Superior temporal gyrus (tissue), 1 donor: ENCODE measurements around the gene OR2T8.

Experiments used
- DNase-seq: peaks from one replicate; pipeline ENCODE4 v3.0.0-alpha.2; 2016; ENCODE audit errors: extremely low spot score

Gene OR2T8, protein sequence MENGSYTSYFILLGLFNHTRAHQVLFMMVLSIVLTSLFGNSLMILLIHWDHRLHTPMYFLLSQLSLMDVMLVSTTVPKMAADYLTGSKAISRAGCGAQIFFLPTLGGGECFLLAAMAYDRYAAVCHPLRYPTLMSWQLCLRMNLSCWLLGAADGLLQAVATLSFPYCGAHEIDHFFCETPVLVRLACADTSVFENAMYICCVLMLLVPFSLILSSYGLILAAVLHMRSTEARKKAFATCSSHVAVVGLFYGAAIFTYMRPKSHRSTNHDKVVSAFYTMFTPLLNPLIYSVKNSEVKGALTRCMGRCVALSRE

DNA sequence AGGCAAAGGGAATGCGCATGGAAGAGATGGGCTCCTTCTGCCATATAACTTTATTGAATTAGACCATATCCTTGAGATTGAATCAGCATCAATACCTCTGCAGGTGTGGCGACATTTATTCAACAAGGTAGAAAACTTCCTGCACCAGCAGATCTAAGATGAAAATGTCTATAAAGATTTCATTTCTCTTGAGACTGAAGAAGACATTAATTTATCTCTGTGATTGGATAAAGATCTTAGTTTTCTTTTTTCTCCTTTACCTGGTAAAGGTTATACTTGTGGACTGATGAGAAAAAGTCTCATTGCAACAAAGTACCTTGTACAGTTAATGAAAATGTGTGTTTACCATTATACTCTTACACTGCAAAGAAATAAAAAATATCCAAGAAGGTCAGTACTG is at the start of gene OR2T8:
Gene OR2T8 (plus strand): TSS at position 301 of the 400 bp plus-strand sequence. CDS start 766 bp downstream, outside the sequence.
- no peak for DNase-seq

DNA sequence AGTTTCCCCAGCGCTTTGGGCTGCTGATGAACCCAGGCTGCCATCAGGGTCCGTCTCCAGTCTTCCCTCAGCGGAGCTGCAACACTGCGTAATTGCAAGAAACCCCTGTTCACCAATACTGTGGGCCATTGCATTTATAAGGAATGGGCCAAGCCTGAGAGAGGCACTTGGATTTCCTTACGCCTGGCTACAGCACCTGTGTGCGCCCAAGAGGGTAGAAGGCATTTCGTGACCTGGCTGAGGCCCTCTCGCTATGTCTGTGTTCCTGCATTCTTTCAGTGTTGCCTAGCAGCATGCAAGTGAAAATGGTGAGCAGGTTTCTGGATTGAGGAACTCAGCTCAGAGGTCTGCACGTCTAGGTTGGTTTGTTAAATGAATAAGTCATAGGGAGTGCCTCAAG is 36.7 kb upstream of the OR2T8 start:
- DNase-seq = no peak

DNA sequence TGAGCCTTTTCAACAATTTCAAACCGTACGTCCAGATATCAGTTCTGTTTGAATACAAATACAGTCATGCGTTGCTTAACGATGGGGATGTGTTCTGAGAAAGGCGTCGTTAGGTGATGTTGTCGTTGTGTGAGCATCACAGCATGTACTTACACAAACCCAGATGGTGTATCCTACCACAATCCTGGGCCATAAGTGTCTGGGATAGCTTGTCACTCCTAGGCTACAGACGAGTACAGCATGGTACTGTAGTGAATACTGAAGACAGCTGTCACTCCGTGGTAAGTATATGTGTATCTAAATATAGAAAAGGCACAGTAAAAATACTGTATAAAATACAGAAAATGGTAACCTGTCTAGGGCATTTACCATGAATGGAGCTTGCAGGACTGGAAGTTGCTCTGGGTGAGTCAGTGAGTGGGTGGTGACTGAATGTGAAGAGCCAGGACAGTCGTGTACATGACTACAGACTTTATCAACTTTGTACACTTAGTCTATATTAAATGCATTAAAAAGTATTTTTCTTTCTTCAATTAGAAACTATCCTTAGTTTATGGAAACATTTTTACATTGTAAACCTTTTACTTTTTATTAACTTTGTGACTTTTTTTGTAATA is 35.1 kb upstream of the OR2T8 start:
- no peak for DNase-seq

DNA sequence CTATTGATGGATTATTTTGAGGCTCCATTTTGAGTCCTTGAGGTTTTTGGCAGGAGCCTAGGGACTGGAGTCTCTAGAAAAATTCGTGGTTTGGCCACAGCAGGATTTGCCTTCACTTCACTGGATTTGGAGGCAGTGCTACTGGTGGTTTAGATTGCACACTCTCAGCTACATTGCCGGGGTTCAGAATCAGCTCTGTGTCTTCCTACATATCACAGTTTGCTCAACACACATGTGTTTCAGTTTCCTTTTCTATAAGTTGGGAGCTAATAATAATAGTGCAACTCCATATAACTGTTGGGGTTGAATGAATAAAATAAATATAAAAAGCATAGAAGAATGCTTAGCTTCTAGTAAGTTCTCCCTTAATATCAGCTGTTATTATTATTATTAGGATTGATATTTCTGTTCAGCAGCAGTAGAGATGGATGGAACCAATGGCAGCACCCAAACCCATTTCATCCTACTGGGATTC is 24.9 kb upstream of the OR2T8 start, which contains the start of gene OR2W3:
Gene OR2W3 (plus strand): TSS at position 425 of the 475 bp plus-strand sequence. CDS start 0 bp downstream, at position 425.
- DNase-seq = no peak

DNA sequence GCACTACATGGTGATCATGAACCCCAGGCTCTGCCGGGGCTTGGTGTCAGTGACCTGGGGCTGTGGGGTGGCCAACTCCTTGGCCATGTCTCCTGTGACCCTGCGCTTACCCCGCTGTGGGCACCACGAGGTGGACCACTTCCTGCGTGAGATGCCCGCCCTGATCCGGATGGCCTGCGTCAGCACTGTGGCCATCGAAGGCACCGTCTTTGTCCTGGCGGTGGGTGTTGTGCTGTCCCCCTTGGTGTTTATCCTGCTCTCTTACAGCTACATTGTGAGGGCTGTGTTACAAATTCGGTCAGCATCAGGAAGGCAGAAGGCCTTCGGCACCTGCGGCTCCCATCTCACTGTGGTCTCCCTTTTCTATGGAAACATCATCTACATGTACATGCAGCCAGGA is 24.1 kb upstream of the OR2T8 start:
- DNase-seq = no peak

DNA sequence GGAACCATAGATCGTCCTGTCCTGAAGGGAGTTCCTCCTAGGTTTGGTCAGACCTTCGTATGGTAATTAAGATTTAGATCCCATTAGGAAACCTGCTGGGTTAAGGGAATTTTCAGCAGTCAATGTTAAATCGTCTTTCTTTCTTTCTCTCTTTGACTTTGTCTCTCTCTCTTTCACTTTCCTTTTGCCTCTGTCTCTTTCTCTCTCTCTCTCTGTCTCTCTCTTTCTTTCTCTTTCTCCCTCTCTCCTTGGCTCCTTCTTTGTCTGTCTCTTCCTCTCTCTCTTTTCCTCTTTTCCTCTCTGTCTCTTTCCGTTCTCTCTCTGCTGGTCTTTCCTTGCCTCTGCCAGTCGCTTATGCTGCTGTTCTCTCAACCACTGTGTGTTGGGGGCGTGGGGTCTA is 15.9 kb upstream of the OR2T8 start:
- no peak for DNase-seq

DNA sequence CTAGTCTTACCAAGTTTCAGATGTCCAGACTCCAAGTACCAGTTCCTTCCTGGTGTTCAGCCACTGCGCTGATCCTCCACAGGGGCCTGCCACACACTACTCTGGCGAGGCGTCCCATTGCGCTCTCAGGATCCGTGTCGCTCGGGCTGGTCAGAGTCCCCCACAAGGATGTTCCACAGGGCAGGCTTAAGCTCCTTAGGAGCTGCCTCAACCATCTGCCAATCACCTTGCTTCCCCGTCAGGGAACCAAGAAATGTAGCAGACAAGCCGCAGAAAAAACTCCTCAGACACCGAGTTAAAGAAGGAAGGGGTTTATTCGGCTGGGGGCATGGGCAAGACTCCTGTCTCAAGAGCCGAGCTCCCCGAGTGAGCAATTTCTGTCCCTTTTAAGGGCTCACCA is 14.9 kb upstream of the OR2T8 start:
- DNase-seq = no peak

DNA sequence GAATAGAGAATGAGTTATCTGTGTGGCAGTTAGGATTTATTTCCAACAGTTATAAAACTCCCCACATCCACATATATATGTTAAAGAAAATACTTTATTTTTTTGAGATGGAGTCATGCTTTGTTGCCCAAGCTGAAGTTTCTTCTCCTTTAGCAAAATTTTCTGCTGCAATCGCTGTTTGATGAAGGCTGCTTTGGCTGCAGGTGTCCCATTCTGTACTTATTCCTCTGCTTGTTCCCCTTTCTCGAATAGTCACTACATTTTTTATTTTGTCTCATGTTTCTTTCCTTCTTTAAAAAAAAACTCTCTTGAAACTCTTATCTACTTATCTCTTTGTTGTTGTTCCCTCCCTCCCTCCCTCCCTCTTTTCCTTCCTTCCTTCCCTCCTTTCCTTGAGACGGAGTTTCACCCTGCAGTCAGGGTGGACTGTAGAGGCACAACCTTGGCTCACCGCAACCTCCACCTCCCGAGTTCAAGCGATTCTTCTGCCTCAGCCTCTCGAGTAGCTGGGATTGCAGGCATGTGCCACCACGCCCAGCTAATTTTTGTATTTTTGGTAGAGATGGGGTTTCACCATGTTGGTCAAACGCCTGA is 14.0 kb upstream of the OR2T8 start:
- DNase-seq = no peak

DNA sequence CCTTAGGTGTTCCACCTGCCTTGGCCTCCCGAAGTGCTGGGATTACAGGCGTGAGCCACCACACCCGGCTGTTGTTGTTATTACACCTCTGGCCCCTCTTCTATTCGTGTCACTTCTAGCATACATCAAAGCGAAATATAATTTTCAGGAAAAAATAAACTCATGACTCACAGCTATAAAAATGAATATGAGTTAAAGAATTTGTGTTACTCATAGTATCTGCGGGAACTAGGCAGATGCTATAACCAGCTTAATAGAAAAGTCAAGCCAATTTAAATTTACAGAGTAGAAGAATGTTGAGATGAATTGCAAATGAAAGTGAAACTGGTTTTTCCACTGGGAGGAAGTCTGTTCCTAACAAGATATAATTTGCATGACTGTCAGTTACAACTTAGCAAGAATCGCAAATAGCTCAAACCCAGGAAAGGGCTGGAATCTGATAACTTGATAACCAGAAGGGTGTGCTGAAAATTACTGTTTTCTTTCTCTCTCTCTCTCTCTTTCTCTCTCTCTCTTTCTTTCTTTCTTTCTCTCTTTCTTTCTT is 13.5 kb upstream of the OR2T8 start:
- no peak for DNase-seq

DNA sequence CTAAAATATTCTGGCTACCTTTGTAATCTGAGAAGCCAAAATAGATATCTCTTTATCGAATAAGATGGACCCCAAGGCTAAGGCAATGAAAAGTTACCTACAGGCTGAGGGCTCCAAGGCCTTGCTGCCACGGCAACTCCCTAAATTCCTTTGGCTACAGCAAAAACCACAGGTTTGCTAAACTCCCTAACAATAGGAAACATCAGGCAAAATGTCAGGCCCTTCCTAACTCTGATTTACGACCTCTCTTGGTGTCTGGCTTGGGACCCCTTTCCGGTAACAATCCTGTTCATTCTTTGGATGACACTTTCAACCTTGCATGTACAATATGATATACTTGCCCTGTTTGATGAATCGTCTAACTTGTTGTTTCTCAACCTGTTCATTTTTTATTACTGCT is 11.3 kb upstream of the OR2T8 start:
- DNase-seq = no peak

DNA sequence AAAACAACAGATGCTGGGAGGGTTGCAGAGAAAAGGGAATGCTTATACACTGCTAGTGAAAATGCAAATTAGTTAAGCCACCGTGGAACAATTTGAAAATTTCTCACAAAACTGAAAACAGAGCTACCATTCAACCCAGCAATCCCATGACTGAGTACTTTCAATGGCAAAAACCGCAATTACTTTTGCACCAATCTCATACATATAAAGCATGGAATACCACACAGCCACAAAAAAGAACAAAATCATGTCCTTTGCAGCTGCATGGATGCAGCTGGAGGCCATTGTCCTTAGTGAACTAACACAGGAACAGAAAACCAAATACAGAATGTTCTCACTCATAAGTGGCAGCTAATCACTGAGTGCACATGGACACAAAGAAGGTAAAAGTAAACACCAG is 6.3 kb upstream of the OR2T8 start:
- no peak for DNase-seq

DNA sequence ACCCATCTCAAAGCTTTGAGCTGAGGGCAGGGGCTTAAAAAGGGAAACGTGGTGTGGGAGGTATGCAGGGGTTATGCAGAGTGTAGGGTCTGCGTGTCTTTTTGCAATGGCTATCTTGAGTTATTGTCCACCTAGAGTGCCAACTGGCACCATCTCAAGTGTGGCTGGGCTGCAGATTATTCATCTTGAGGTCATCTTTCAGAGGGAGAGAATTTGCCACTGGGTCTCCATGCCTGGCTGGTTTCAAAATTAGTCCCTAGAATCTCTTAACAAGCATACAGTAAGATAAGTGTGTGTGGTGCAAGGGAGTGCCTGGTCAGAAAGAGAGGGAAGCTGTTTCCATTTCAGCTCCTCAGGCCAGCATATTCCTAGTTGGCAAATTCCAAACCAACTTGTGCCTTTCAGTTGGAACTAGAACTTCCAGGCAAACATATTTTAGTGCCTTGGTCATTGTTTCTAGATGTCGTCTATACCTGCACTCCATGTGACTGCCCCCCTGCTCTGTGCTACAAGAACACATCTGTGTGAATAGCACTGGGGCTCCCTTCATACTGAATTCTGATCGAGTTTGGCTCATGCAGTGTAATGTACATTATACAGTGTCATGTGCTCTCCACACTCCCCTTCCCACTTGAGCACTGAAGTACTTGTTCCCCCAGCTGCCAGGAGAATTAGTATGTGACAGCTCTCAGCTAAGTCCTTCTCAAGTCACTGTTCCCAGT is 5.0 kb upstream of the OR2T8 start:
- no peak for DNase-seq

DNA sequence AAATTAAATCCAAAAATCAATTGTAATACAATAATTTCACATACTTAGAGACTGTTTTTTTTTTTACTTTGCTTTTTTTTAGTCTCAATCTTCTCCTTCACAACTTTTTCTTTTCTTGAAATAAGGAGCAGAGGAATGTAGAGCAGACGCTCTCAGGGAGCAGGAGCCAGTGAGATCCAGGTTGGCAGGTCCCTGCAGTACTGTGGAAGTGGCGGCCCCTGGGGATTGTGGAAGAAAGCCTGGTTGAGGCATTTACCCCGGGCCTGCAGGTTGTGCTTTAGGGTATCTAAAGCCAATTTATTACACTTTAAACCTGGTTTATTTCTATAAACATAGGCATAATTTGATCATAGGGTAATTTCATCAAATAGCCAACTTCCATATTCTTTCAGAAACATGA is 3.9 kb downstream of the OR2T8 start:
- DNase-seq = no peak

DNA sequence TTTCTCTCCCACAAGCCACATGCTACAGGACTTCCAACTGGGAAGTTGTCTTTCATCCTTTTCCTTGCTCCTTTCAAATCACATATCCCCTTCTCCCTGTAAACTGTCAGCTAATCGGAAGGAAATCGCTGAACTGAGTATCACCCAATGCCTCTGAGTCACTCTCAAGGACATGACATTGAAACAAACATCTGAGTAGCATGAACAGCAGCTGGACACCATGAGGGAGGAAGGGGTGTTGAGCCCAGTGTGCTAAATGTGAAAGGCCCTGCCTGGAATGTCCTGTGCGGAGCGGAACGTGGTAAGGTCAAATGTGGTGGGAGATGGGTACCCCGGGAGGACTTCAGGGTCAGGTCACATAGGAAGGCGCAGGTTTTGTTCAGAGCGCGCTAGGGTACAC is 4.8 kb downstream of the OR2T8 start, which contains the start of gene OR2AJ1:
Gene OR2AJ1 (plus strand): TSS at position 22 of the 400 bp plus-strand sequence. CDS start 8,880 bp downstream, outside the sequence.
- DNase-seq = no peak

DNA sequence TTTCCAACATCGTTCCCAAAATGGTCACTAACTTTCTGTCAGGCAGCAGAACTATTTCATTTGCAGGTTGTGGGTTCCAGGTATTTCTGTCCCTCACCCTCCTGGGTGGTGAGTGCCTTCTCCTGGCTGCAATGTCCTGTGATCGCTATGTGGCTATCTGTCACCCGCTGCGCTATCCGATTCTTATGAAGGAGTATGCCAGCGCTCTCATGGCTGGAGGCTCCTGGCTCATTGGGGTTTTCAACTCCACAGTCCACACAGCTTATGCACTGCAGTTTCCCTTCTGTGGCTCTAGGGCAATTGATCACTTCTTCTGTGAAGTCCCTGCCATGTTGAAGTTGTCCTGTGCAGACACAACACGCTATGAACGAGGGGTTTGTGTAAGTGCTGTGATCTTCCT is 13.9 kb downstream of the OR2T8 start:
- no peak for DNase-seq

DNA sequence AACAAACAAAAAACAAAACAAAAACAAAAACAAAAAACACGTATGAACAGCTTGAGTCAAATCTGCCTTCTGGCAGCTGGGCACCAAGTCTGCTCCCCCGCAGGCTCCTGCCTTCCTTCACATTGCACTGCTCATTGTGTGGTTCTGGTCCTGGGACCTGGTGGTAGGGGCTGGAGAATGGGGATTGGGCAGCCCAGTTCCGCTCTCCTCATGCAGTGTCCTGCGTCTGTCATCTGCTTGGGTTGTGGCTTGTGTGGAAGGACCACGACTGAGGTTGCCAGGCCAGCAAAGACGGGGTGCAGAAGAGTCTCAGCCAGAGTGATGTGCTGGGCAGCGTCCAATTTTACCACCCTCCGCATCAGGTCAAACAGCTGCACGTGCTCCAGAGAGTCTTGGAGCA is 15.7 kb downstream of the OR2T8 start:
- no peak for DNase-seq

DNA sequence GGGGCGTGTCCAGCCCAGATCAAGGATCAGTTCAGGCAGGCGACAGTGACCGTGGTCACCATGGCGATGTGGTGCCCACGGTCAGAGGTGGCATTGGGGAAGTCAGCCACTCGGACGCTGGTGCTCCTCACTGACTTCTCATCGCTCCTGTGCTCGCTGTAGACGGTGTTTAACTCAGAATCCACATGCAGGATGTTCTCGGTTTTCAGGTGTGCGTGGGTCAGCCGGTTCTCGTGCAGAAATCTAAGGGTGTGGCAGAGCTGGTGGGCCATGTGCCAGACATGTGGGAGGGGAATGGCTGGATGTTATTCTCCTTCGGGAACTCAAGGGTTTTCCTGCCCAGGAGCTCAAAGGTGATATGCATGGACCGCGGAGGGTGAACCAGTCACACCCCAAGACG is 16.4 kb downstream of the OR2T8 start:
- no peak for DNase-seq

DNA sequence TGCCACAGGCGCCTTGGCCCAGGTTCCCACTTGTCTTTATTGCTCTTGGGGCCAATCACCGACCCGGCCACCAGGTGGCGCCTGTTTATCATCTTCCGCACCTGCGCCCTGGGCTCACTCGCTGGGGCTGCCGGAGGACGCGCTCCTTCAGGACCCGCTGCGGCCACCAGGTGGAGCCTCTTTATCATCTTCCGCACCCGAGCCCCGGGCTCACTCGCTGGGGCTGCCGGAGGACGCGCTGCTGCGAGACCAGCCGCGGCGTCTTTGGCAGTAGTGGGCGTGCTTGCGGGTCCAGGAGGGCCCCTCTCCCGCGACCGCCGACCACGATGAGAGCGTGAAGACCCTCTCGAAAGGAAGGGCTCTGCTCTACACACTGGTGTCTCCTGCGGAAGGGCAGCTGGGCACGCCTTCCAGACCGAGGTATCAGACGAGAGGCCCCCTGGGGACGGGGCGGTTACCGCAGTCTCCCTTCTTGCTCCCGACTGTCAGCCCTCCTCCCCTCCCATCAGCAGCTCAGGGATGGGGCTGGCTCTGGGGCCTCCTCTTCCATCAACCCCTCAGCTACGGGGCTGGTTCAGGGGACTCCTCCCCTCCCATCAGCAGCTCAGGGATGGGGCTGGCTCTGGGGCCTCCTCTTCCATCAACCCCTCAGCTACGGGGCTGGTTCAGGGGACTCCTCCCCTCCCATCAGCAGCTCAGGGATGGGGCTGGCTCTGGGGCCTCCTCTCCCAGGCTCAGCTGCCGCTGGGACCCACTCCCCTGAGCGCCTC is 17.1 kb downstream of the OR2T8 start:
- DNase-seq = peak; percentile 46

DNA sequence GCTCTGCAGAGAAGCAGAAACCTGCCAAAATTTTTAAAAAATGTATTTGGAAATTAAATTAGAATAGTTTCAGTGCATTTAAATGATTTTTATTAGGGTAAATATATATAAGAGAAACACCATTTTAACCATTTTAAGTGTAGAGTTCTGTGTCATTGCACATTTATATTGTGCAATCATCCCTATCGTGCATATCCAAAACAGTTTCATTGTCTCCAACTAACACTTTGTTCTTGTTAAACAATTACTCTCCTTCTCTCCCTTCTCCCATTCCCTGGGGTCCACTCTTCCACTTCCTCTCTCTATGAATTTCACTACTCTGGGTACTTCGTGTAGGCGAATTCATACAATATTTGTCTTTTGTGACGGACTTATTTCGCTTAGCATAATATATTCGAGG is 22.6 kb downstream of the OR2T8 start:
- DNase-seq = no peak

DNA sequence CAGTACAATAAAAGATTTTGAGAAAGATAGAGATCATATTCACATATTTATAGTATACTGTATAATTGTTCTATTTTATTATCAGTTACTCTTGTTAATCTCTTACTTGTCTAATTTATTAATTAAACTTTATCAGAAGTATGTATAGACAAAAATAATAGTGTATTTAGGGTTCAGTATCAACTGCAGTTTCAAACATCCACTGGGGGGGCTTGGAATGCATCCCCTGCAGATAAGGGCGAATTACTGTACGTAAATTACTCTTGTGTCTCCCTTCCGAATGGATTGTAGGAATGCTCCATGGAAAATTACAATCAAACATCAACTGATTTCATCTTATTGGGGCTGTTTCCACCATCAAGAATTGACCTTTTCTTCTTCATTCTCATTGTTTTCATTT is 28.5 kb downstream of the OR2T8 start, which contains the start of gene OR2L8:
Gene OR2L8 (plus strand): TSS at position 301 of the 400 bp plus-strand sequence. CDS start 0 bp downstream, at position 301.
- DNase-seq = no peak

DNA sequence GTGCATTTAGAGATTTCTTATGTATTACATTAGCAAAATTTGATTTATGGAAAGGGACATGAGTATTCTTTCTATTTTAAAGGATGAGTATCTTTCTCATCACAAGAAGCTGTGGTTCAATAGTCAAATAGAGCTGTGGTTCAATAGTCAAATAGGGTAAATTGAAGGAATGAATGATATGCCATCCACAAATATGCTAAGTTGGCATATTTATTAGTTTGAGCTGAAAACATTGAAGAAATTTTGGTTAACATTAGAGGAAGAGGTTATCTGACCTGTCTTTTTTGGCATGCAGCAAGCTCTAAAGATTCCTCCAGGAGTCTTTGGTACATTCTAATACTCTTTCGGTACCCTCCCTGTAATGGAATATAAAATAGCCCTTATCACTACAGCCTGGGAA is 33.4 kb downstream of the OR2T8 start:
- DNase-seq = no peak
